Mammary epithelial cell (primary cell): Measurements from ENCODE around the gene RNF213.

Experiments used
- CTCF ChIP-seq, 2 donors: IDR thresholded peaks in 1 of 2; conservative IDR thresholded peaks in 1 of 2; 2 replicates each; pipeline ENCODE4 v1.5.1; 2011 to 2012; ENCODE audit warnings: inconsistent platforms in 2 of 2, low read length in 2 of 2, mild to moderate bottlenecking in 2 of 2, control low read depth in 1 of 2, low read depth in 1 of 2; ENCODE audit not compliant: insufficient read depth in 1 of 2; ENCODE audit errors: extremely low read depth in 1 of 2
- EZH2 ChIP-seq: IDR thresholded peaks from 2 replicates; pipeline ENCODE4 v1.6.1; 2012; ENCODE audit warnings: low read length, inconsistent platforms, borderline replicate concordance

DNA sequence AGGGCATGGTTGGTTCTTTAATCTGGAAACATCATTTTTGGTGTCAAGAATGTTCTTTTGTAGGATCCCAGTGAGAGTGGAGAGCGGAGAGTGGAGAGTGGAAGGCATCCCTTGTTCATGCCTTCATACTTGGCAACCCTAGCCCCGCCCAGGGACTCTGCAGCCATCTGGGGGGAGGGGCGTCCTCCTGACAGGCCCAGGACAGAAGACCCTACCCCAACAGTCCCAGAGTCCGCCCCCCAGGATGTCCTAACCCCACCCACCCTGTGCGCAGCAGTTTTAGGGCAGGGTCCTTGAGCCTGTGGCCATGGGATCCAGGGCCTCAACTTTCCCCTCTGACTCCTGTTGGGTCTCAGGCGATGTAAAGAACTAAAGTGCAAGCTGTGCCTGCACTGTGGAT is 36.0 kb upstream of the RNF213 start:
- TF ChIP-seq CTCF (conservative IDR thresholded peaks at IDR 0.05 in 1 of 2, IDR thresholded peaks at IDR 0.05 in 1 of 2; ENCODE audit: extremely low read depth in 1 of 2, insufficient read depth in 1 of 2, low read depth in 1 of 2, low read length in 2 of 2), result no peak
- no peak for TF ChIP-seq EZH2
